Islet of Langerhans (tissue), 1 donor: ENCODE measurements around the gene ZFHX2.
"Not testable (repeated sequence)": the region's sequence is repeated elsewhere in the genome, so short reads cannot be mapped to it uniquely, and the experiment has no call there.

ENCODE experiments used
- FAIRE-seq: peaks from one replicate; lab custom pipeline; 2011; peaks lifted over from hg19 to GRCh38; lab: Jason Lieb, UNC

Gene ZFHX2

DNA sequence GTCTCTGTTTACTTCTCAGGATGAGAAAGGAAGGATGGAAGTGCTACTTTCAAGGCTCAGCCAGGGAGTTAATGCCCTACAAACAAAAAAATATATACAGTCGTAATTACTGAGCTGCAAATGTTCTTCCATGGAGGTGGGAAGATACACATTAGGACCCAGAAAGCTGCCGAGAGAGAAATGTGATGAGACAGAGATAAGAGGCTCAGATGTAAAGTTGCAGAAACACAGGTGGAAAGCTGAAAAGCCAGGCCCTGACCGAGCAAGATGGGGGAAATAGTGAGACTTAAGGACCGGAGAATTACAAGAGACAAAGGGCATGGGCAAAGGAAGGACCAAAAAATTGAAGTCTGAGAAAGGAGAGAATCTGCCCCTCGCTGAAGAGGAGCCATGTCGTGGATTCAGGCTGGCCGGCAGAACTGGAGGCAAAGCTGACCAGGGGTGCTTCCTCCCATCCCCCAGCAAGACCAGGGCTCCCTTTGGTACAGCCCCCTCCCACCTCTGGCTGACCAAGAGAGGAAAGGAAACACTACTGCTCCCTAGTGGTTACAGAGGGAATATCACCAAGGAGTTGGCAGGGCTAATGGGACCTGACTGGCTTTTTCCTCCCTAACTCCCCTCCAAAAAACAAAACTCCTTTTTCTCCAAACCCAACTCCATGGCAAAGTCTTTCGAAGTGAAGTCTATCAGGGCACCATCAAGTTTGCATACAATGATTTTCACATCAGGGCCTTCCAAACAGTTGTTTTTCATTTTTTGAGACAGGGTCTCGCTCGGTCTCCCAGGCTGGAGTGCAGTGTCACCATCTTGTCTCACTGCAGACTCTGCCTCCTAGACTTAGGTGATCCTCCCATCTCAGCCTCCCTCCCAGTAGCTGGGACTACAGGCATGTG, 12.1 kb downstream of the ZFHX2 start:
- FAIRE-seq = no peak

DNA sequence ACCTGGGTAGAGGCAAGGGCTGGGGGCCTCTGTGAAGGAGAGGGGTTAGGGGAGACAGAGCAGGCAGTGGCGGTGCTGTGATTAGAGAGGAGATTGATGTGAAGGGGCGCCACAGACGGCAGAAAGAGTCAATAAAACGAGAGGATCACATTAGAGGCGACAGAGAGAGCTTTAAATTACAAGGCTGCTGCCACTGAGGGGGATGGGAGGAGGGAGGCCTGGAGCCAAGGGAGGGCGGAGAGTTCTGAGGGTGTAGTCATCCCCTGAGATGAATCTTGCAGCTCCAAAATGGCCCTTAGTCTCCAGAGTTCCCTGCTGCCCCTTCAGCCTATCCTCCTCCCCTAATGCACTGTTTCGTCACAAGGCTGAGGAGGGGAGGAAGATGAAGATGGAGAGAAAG, 12.8 kb downstream of the ZFHX2 start:
- FAIRE-seq = no peak

DNA sequence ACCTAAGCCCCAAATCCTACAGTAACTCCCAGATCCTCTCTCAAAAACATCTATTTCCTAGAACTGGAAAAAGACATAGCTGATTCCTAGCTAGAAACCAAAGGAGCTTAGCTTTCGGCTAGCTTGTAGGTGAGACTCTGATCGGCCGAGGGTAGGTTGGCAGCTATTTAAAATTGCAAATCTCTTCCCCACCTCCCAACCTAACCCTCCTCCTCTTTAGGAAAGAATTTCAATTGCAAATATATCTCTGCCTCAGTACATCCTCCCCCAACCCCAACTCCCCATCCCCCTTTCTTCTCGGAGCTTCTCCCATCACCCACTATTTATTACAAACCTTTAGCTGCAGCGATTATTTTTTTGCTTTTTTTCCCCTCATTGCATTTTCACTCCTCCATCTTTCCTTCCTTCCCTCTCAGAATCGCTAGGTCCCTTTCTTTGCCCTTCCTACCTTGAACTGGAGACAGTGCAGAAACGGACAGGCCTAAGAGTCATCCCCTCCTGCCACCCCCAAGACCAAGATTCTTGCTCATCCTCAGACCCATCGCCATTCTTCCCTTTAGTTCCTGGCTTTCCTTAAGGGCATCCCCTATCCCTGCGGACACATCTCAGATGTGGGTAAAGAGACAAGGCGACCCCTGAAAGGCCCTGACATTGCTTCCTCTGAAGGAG, 13.4 kb downstream of the ZFHX2 start:
- FAIRE-seq = no peak

DNA sequence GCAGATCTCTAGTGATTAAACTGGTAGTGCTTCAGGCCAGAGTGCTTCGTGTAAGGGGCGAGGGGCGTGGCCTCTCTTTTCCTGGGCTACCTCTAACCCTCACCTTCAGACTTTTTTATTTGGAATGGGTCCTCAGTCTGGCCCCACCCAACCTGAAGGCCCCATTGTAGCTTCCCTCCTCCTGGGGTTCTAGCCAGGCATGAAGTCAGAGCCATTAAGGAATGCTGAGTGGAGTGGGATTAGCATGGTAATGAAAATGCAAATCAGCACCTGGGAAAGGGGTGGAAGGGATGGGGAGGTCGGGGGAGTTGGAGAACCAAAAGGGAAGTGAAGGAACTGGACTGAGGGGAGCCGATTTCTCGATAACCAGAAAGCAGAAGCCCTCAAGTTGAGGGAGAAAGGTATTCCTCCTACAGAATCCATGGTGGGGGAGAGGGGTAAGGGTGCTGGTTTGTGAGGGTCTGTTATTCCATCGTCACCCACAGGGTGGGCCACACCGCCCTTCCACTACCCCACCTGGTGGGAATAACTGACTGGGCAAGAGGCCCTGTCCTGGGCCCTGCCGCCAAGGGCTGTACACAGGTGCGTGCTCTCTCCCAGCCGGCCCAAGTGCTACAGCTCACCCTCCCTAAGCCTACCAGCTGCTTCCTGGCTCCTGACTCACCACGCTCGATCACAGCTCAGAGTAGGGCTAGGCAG, 14.1 kb downstream of the ZFHX2 start:
- no peak for FAIRE-seq

DNA sequence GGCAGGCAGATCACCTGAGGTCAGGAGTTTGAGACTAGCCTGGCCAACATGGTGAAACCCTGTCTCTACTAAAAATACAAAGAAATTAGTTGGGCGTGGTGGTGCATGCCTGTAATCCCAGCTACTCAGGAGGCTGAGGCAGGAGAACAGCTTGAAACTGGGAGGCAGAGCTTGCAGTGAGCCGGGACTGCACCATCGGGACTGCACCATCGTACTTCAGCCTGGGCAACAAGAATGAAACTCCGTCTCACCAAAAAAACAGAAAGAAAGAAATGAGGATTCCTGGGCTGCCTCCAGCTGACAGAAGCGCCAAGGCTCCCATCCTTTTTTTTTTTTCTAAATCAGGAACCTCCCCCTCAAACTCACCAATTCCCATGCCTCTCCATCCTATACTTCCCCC, 14.7 kb downstream of the ZFHX2 start:
- FAIRE-seq = not testable (repeated sequence)

DNA sequence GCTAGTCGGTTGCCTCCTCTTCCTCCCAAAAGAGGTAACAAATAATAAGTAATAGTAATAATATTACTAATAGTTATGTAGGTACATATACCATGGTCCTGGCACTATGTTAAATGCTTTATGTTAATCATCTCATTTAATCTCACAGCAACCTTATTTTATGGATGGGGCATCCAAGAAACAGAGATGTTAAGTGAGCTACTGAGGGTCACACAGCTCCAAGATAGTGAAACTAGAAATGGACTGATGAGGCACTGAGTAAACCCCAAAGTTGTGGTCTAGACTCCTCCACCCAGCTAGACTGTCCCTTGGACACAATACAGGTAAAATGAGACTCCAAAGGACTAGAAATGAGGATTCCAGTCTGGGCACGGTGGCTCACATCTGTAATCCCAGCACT, 15.1 kb downstream of the ZFHX2 start:
- FAIRE-seq = no peak

DNA sequence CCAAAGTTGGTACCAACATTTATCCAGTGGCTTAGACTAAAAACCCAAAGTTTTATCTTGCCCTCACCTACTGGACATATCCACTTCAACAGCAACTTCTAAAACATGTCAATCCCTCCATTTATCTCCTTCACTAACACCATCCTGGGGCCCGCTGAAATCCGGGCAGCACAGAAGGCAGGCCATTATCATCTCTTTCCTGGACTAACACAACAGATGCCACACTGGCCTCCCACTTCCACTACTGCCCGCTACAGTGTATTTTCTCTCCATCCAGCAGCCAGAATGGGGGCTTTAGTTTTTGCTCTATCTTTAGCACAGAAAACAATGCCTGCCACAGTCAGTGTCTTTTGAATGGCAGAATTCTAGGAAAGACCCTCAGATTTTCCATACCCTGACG, 15.6 kb downstream of the ZFHX2 start:
- no peak for FAIRE-seq

DNA sequence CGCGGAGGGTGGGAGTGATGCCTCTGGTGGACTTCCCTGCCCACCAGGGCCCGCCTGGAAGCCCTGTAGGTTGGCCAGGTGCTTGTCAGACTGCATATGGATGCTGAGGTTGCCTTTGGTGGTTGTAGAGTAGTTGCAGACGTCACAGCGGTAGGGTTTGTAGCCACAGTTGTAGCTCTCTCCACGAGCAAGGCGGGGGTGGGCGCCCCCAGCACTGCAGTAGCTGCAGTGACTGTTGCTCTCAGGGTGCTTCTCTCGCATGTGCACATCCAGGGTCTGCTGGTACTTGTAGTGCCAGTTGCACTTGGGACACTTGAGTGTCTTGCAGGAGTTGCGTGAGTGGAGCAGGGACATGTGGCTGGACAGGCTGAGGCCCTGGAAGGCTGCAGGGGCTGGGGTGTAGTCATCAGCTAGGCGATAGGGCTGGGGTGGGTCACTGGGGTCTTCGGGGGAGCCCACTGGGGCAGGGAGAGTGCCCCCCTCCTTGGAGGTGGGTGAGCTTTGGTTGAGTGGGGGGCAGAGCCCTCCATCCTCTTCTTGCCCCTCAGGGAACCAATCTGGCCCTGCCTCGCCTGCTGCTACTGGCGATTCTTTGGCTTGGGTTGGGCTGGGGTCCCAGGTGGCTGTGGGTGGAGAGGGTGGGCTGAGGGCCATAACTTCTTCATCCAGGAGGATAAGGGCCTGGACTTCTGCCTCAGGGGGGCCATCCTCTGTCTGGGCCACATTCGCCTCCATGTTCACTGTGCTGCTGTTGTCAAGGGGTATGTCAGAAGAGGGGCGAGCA, 17.7 kb downstream of the ZFHX2 start:
- FAIRE-seq = no peak

DNA sequence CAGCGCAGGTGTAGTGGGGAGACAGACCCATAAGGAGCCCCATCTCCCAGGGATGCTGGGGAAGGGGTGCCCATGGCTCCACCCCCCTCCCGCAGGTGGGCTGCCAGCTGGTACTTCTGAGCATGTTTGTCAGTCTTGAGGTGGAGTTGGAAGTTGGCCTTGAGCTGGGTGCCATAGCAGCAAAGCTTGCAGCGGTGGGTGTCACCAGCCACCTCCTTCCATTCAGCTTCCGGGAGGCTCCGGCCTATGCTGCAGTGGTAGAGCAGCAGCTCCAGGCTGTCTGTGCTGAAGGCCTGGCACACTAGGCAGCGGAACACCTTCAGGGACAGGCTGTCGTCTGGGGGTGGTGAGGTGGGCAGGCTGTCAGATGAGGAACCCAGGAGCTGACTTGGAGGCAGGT, 18.9 kb downstream of the ZFHX2 start:
- FAIRE-seq = no peak

DNA sequence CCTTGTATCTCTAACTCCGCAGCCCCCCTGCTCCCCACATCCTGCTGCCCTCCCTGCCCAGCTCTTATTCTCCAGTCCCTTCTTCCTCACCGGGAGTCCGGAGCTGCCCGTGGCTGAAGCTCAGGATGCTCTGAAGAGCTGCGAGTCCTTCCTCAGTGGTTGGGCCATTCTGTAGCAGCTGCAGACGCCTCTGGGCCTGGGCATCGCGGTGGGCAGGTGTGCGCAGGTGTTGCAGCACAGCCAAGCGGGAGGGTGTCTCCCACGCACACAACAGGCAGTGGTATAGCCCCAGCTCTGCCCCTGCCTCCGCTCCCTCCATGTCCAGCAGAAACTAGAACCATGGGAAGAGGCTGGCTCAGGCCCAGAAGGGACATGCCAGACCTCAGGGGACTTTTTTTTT, 20.2 kb downstream of the ZFHX2 start:
- FAIRE-seq = no peak

DNA sequence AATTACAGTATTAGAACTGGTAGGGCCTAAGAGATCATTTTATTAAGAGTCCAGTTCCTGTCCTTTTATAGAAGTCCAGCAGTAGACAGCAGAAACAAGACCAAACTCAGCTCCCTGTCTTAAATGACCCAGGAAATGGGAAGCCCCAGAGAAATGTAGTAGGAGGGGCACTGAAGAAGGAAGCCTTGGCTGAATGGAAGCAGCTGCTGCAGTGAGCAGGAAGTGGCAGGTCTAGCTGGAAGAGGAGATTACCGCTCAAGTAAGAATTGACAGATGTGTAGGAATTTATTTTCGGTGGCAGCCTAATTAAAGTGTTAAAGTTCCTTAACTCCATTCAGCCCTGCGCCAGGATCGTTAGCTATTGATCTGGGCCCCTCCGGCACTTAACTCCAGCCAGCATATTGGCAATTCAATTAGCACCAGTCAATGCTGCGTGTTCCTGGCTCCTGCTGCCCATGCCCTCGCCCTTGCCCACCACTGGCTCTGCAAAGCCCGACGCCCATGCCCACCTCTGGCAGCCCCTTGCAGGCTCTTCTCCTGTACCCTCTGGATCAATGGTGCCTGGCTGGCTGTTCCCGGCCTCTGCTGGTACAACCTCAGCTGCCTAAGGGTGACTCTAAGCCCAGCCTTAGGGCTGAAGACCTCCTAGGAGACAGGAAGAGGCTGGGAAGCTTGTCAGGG, 21.1 kb downstream of the ZFHX2 start:
- FAIRE-seq = no peak

DNA sequence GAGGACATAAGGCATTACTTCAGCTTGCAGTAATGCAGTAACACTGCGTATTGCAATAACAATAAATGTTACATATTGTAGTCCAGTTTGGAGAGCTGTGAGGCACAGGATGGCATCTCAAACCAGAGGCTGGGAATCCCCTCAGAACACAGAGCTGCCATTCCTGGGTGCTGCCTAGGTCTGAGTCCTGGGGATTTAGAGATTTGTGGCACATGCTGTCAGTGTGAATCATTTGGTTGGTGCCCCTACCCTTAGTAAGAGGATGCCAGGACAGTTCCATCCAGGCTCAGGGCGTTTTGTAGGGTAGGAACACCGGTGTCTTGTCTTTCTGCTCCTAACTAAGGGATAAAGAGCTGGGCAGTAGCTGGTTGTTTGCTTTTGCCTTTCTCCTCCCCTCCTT, 22.5 kb downstream of the ZFHX2 start:
- FAIRE-seq = no peak

DNA sequence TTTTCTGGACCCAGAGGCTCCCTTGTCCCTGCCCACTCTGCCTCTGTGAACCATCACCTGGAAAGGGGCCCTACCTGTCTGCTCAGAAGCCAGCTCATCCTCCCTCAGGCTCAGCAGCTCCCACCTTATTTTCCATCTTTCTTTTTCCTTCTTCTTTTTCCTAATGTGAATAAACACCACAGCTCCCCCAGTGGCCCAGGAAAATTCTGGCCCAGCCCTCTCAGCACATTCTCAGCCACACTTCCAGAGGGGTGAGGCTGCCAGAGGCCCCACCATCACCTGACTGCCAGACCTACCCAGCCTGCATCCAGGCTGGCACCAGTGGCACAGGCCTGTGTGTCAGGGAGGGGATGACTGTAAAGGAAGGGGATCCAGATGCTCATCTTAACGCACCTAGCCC, 23.0 kb downstream of the ZFHX2 start:
- no peak for FAIRE-seq

DNA sequence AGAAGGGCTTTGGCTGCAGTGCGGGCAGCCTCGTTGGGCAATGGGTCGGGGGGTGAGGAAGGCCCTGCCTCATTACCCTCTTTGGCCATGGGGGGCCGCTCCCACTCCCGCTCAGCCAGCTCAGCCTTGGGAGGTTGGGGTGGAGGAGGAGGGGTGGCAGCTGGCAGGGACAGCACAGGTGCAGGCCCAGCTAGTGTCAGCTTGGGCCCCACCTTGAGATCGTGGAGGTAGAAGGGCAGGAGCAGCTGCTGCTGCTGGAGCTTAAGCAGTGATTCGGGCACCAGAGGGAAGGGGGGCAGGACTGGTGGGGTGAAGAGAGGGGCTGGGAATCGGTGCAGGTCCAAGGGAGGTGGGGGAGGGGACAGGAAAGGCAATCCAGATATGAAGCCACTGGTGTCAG, 26.0 kb downstream of the ZFHX2 start:
- no peak for FAIRE-seq

DNA sequence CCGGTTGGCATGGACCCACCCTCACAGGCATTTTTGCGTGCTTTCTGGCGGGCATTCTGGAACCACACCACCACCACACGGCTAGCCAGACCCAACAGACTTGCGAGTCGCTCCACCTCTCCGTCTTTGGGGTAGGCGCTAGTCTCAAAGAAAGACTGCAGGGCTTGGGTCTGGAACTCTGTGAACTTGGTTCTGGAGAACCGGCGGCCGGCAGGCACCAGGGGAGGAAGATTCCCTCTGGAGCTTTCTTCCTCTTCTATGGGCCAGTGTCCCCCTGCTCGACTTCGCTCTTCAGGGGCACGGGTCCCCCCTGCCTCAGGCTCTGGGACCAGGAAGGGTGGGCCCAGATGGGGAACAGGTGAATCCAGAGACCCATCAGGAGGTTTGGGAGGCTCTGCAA, 26.6 kb downstream of the ZFHX2 start:
- FAIRE-seq = no peak

DNA sequence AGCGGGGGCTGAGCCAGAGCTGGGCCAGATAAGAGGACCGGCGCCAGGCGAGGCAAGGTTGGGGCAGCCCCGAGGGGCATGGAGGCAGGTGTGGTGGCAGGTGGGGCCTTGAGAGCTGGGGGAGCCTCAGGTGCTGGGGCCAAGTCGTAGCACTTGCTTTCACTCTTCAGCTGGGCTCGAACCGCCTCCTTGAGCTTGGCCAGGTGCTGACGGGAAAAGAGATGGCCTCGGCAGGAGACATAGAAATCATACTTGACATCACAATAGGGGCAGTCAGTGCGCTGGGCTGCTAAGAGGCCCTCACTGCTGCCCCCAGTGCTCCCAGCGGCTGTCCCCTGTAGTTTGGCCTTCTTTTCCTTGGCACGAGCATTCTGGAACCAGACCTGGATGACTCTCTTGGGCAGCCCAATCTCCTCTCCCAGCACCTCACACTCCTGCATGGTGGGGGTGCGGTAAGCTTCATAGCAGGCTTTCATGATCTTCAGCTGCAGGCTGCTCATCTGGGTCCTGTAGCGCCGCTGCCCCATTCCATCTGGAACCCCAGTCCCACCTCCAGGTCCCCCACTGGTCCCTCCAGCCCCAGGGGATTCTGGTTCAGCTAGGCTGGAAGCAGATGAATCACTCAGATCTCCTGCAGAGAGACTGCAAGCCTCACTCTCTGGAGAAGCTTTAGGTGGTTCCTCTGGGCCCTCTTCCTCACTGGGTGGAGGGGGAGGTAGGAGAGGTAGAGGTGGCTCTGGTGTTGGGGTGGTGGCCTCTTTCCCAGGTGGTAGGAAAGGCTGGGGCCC, 28.1 kb downstream of the ZFHX2 start:
- FAIRE-seq = no peak

DNA sequence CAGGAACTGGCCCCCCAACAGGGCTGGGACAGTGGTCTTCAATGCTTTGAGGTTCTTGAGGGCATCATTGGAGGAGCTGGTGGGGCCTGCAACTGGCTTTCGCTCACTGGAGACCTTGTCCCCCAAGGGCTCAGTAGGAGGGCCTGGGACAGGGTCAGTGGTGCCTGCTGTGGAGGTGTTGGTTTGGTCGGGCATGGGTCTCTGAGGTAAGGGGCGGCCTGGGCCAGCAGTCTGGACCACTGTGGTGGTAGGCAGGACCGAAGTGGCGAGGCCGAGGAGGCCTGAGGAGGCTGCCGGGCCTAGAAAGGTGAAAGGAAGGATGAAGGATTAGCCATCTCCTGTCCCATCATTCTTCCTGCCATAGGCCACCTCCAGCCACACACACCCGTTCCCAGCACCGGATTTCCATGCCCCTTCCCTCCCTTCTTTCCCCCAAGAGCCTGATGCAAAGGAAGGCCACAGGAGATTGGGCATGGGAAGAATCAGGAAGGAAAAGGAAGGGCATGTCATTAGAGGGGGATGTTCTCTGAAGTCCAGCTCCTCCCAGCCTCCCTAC, 28.8 kb downstream of the ZFHX2 start:
- FAIRE-seq = no peak

DNA sequence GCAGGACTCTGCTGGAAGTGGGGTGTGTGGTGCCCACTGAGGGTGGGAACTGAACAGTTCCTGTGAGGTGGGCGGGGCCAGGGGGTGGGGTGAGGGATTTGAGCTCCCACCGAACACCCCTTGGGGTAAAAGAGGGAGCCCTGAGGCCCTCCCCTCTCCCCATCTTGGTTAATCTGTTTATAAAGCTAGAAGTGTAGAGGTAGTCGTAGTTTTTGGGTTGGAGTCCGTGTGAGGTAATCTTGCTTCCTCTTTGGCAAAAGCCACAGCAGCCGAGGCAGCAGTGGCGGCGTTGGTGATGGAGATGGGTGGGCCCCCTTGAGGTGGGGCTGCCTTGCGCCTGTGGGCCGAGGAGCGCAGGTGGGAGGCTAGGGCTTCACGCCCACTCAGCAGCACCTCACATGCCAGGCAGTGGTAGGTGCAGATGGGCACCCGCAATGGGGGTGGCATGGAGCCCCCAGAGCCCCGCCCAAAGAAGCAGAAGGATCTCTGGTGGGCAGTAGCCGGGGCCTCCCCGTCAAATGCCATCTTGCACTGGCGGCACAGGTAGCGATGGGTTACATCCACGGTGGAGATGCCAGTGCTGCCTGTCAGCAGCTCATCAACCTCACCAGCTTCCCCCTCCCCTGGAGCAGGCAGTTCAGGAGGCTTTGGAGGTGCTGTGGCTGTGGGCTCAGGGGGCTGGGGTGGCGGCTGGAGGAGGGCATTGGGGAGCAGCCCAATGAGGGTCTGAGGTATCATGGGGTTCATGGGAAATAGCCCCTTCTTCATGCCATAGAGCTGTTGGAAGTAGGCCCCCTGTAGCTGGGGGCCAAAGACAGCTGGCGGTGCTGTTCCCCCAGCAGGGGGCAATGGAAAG, 29.6 kb downstream of the ZFHX2 start:
- FAIRE-seq = no peak

DNA sequence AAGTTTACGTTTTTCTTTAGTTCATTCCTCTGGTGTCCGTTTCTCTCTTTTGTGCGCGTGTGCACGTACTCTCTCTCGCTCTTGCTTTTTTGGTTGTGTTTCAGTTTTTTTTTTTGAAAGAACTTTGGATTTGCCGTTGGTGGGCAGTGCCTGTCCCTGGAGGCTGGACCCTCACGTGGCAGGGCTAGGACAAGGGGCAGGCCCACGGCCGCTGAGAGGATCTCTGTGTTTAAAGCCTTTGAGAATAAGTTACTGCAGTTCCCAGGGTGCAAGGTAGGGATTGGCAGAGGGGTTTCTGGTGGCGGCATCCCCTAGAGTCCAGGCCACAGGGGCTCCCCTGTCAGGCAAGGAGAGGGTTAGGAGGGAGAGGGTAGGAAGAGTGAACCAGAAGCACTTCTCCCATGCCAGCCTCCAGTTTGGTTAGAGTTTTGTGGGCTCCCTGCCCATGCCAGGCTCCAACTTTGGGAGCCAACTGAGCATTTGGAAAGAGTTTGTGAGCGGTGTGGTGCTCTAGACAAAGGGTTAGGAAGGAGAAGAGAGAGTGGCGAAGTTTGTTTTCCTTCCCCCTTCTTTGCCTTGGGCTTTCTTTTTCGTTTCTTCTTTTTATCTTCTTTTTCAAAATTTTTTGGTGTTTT, 30.5 kb downstream of the ZFHX2 start:
- no peak for FAIRE-seq
